KOPT-K1 (cell line): ENCODE results near the gene XPNPEP1.

ENCODE experiments used
- H3K27ac ChIP-seq: fragments of 200-600 bp; sonication (generic); 2 replicates; pipeline ENCODE4 v1.5.1; 2016; ENCODE audit warnings: antibody characterized with exemption, mild to moderate bottlenecking, low read depth, low read length; ENCODE audit not compliant: poor library complexity, severe bottlenecking
- H3K36me3 ChIP-seq: fragments of 200-600 bp; sonication (generic); 2 replicates; pipeline ENCODE4 v1.5.1; 2017; ENCODE audit warnings: antibody characterized with exemption, mild to moderate bottlenecking, low read length, moderate library complexity; ENCODE audit not compliant: insufficient read depth
- H3K9me3 ChIP-seq: fragments of 200-600 bp; sonication (generic); 2 replicates; pipeline ENCODE4 v1.5.1; 2017; ENCODE audit warnings: antibody characterized with exemption, low read length, mild to moderate bottlenecking; ENCODE audit not compliant: insufficient read depth, poor library complexity, severe bottlenecking

Gene XPNPEP1

DNA sequence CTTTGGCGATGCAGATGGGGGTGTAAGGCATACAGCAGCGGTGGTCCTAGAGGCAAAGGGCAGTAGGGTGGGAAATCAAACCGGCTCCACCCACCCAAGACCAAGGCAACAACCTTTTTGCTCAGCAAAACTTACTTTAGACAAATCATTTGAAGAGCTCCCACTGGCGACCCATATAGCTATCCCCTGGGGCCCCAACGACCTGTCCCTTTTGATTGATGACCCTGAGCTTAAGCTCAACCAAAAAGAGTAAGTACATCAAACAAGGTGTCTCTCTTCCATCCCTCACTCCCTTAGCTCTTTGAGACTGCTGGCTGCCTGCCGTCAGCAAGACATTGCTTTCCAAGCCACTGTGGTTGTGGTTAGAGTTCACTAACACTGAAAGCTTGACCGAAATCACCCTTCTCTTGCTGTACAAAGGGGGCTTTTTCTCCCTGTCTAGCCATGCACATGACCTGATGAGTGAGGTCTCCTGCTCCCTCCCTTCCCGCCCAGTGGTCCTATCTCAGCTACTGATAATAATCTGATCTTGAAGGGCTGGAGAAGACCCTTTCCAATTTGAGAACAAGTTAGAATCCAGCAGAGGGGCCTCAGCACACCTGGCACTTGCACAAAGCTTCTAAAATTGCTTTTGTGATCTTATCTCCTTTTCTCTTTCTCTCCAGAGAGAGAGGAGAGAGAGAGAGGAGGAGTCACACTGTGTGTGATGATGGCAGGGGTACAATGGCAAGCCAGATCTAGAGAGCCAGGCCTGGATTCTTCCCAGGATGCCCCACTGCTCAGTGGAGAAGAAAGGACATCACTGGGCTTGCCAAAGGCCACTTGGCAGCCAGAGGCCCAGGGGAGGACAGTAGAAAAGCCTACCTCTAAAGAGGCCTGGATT, 42.2 kb downstream of the XPNPEP1 start:
- no peaks in the 10 kb centered on the region for H3K9me3 ChIP-seq
- H3K27ac ChIP-seq, result peak overlapping the region; percentile 52
- H3K36me3 ChIP-seq, result peaks cover 86% of the 10 kb centered on the region

DNA sequence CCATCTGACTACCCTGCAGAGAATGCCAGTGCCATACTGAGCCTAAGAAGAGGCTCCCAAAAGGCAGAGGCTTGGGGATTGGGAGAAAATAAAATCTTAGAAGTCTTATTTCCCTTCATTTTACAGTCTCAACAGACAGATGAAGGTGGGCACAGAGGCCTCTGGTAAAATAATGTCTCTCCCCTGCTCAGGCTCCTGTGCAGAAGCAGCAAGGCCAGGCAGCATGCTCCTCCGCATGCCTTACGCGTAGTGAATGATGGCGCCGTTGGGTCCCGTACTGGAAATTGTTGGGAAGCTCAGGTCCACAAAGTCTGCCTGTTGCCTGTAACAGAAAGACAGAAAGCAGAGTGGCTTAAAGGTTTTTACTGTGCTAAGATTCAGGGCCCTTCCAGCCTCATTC, 45.8 kb downstream of the XPNPEP1 start:
- peaks cover 86% of the 10 kb centered on the region for H3K36me3 ChIP-seq
- no peak overlapping the region for H3K27ac ChIP-seq
- no peaks in the 10 kb centered on the region for H3K9me3 ChIP-seq

DNA sequence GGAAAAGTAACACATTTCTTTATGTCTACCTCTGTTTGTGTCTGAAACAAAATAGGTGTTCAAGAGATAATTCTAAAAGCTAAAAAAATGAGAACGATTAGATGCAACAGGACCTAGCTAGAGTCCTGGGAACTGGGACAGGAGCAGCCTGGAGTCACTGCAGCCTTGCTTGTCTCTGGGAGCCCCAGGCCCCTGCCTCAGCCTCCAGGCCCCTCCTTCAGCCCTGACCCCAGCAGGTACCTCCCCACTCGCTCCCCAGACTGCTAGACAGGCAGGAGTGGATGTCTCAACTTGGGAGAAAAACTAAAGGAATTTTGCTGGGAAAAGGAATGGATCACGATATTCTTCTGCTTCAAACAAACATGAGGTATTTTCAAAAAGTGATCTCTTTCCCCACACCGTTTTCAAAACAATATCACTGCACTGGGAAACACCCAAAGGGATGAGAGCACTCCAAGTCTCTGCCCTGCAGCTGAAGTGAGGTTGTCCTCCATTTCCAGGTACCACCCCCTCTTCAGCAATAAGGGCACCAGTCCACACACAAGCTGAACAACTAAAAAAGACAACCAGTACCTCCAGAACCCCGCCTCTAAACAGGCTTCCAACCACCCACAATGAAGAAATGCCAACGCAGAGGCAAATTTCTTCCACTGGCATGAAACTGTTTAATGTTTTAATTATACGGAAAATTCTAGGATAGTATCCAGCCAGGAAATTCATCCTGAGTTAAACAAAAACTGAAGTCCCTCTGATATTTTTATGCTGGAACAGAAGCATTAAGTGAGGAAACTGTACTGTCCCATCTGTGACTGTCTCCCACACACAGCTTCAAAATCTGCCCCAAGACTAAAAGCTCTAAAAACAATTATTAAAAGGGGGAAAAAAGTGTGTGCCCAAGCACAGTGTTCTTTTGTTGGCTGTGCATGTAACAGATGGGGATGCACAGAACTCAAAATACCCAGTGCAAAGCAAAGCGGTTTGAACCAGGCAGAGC, 47.2 kb downstream of the XPNPEP1 start:
- Histone ChIP-seq H3K9me3 (no peaks in the 10 kb centered on the region), H3K27ac (no peak overlapping the region), H3K36me3 (peaks cover 90% of the 10 kb centered on the region)

DNA sequence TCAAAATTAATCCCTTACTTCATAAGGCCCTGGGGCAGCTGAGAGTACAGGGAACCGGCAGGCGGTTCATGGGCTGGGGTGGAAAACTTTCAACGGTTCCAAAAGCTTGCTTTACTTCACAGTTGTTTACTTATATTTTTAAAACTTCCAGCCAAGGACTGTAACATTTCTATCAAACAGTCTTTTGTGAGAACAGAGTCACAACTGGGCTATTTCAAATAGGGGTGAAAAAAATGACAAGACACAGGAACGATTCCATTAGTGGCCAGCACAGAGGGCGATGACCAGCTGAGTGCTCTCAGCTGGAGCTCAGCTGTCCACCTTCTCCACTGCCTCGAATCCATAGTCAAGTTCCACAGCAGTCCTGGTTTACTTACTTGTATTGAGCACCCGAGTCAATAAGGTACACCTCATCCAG, 48.2 kb downstream of the XPNPEP1 start:
- H3K36me3 ChIP-seq, result peaks cover 91% of the 10 kb centered on the region
- H3K9me3 ChIP-seq, result no peaks in the 10 kb centered on the region
- H3K27ac ChIP-seq, result no peak overlapping the region

DNA sequence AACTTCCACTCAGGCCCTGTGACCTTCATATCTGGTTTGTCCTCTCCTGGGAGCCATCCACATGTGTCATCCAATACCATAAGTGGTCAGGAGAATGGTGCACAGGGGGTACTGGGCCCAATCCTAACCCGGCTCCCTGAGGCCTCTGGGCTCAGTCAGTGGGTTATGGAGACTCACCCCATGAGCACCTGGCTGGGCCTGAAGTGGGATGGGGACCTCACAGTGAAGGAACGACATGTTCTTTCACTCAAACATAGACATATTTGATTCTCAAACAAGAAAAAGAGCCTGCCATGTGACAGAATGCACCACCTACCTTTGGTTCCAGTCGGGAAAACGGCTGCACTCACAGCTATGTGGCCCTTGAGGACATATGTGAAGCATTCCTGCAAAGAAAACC, 51.8 kb downstream of the XPNPEP1 start:
- Histone ChIP-seq H3K27ac (no peak overlapping the region), H3K36me3 (peaks cover 100% of the 10 kb centered on the region), H3K9me3 (no peaks in the 10 kb centered on the region)

DNA sequence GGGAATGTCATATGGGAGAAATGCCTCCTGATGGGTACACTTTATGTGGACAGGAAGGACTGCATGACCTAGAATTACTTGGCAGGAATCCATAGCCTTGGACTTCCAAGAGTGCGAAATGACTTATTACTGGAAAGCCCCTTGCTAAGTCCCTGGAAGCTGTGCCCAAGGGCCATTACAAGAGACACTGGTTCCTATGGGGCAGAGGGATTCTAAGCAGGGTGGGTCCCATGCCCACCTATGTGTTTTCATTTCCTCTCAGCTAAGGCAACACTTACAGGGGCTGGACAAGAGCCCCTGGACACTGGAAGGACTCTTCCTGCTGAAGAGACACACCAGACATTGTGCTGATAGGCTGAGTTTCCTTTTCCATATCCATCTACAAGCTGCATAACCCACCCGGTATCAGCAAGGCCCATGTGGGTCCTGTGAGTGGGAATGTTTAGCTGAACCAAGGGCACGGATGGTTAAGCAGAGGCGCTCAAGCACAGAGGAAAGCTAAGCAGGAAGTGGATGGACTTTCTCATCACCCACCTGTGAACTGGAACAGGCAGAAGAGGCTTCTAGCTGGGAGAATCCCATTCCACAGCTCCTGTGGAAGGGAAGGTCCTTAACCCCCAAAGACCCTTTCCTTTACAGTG, 56.2 kb downstream of the XPNPEP1 start:
- Histone ChIP-seq H3K9me3 (peaks cover 14% of the 10 kb centered on the region), H3K36me3 (peaks cover 96% of the 10 kb centered on the region)

DNA sequence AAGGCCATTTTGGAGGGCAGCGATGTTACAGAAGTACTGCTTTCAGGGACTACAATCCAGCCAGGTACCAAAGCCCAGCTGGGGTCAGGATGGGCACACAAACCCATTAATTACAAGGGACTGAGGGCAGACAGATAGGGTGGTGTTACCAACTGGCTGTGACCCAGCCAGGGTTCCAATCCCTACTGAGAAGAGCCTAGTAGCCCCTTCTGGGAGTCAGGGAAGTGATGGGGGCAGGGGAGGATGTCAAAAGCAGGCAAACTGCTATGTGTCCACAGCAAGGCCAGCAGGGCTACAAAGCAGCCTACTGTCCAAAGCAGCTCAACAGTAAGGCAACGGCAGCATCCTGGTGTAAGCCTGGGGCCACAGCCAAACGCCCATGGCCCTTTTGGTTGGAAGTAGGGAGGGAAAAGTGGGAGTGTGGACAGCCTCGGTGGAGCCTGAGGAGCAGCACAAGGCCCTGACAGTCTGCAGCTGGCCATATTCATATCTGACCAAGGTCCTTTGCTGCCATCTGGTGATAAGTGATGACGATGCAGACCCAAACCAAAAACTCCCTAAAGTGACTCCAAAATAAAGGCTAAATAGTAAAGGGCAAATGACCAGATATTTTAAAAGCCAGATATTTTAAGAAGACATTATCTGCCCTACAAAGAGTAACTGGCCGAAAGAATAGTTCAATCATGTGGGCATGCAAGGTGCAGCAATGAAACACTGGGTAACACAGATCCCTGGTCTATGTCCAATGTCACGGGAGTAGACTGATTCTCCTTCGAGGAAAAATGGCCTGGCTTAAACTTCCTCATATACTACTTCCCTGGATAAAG, 56.9 kb downstream of the XPNPEP1 start:
- peaks cover 14% of the 10 kb centered on the region for H3K9me3 ChIP-seq
- no peak overlapping the region for H3K27ac ChIP-seq
- H3K36me3 ChIP-seq, result peaks cover 88% of the 10 kb centered on the region

More for the DNA sequence above, 56.2 kb downstream of the XPNPEP1 start:
- H3K27ac ChIP-seq, result no peak overlapping the region

DNA sequence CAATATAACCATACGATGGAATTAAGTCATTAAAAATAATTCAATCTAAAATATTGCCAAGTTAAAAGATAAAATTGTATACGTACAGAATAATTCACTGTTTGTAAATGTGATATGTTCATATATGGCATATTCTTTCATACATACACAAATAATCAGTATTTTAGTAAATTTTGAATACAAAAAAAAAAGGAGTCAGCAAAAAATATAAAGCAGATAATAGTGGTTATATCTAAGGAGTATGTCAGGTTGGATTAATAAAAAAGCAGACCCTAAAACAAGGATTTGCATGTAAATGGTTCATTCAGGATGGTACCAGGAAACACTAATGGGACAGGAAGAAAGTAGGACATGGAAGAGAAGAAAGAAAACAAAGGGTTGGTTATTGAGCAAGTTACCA, 59.5 kb downstream of the XPNPEP1 start:
- Histone ChIP-seq H3K36me3 (peaks cover 62% of the 10 kb centered on the region), H3K27ac (no peak overlapping the region)

DNA sequence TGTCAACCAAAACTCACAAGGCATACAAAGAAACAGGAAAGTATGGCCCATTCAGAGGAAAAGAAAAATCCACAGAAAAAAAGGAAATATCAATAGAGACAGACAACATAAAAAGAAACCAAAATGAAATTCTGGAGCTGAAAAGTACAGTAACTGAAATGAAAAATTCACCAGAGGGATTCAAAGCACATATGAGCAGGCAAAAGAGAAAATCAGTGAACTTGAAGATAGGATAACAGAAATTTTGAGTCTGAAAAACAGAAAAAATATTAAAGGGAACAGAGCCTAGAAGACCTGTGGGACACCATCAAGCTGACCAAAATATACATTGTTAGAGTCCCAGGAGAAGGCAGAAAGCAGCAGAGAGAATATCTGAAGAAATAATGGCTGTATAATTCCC, 60.6 kb downstream of the XPNPEP1 start:
- no peak overlapping the region for H3K27ac ChIP-seq
- H3K9me3 ChIP-seq, result peaks cover 14% of the 10 kb centered on the region
- peaks cover 52% of the 10 kb centered on the region for H3K36me3 ChIP-seq

More for the DNA sequence above, 59.5 kb downstream of the XPNPEP1 start:
- peaks cover 14% of the 10 kb centered on the region for H3K9me3 ChIP-seq

DNA sequence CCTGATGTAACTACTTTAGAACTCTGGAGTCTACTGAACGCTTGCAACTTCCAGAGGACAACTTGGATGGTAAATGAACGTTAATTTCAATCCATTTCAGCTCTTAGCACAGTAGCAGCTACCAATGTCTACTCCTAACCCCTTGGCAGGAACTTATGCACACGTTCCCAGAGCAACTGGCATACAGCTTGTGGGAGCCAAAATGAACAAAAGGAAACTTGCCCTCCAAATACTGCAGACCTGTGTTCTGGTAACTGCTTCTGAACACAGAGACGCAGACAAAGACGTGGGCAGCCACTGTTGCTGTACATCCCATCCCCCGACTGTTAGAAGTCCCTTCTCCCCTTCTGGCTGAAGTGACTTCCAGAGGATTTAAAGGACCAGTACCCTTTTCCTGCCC, 61.3 kb downstream of the XPNPEP1 start:
- H3K9me3 ChIP-seq, result peaks cover 14% of the 10 kb centered on the region
- H3K36me3 ChIP-seq, result peaks cover 45% of the 10 kb centered on the region
- H3K27ac ChIP-seq, result no peak overlapping the region

DNA sequence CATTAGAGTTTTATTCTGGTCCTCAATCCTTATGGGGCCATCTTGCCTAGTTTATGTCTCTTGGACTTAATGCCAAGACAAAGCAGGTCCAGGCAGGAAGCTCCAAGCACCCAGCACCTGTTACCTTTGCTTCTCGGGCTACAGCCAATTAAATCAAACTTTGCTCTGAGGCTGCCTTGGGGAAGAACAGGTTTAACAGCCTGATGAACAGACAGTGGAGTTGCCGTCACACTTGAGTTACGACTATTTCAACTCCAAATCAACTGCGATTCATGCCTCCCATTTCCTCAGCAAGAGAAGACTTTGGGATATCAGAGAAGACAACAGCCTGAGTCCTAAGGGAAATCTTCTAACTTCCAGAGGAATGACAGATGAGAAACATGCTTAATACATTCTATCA, 62.2 kb downstream of the XPNPEP1 start:
- no peak overlapping the region for H3K27ac ChIP-seq
- peaks cover 35% of the 10 kb centered on the region for H3K36me3 ChIP-seq
- H3K9me3 ChIP-seq, result peaks cover 14% of the 10 kb centered on the region

DNA sequence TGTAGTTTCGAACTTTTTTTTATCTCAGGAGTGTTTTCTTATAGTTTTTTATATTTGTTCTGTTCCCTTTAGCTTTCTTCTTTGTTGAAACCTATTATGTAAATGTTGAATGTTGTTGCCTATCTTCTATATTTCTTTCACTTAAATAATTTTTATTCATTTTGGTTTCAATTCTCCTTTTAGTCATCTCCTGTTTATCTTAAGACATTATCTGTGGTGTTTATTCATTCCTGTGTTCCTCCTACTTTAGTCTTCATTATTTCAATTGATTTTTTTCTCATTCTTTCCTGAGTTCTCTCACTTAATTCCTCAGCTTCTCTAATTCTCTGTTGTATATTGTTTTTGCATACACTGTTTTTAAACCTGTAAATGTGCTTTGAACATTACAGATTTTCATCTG, 64.1 kb downstream of the XPNPEP1 start:
- H3K36me3 ChIP-seq, result peaks cover 17% of the 10 kb centered on the region
- H3K9me3 ChIP-seq, result peaks cover 13% of the 10 kb centered on the region
- H3K27ac ChIP-seq, result no peak overlapping the region

DNA sequence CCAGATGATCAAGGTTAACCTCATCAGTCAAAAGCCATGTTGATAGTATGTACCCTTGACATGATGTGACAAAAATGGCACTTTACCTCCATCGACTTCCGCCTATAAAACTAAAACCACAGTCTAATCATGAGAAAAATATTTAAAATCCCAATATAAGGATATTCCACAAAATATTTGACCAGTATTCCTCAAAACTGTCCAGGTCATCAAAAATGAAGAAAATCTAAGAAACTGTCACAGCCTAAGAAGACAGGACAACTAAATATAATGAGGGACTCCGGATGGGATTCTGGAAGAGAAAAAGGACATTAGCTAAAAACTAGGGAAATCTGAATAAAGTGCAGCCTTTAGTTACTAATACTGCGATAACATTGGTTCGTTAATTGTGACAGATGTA, 67.6 kb downstream of the XPNPEP1 start:
- H3K9me3 ChIP-seq, result no peaks in the 10 kb centered on the region
- H3K27ac ChIP-seq, result no peak overlapping the region
- H3K36me3 ChIP-seq, result no peaks in the 10 kb centered on the region

DNA sequence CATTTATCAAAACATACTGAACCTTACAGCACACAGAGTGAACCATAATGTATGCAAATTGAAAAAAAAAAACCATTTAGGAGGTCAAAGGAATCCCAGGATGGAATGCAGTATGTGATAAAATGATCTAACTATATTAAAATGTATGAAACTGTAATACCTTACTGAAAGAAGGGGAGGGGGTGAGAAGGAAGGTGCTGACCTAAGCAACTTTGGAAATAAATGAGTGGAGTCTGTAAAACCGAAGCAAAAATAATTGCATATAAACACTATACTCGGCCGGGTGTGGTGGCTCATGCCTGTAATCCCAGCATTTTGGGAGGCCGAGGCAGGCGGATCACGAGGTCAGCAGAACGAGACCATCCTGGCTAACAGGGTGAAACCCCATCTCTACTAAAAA, 69.4 kb downstream of the XPNPEP1 start:
- H3K9me3 ChIP-seq, result no peaks in the 10 kb centered on the region
- no peak overlapping the region for H3K27ac ChIP-seq
- H3K36me3 ChIP-seq, result no peaks in the 10 kb centered on the region
